Measurements from ENCODE around the gene KAT8.

DNA sequence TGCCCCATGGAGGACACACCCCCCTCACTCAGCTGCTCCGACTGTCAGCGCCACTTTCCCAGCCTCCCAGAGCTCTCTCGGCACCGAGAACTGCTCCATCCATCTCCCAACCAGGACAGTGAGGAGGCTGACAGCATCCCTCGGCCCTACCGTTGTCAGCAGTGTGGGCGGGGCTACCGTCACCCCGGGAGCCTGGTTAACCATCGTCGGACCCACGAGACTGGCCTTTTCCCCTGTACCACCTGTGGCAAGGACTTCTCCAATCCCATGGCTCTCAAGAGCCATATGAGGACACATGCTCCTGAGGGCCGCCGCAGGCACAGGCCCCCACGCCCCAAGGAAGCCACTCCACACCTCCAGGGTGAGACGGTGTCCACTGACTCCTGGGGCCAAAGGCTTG, 41.1 kb upstream of the KAT8 start:
- TF ChIP-seq, protein P1, sequence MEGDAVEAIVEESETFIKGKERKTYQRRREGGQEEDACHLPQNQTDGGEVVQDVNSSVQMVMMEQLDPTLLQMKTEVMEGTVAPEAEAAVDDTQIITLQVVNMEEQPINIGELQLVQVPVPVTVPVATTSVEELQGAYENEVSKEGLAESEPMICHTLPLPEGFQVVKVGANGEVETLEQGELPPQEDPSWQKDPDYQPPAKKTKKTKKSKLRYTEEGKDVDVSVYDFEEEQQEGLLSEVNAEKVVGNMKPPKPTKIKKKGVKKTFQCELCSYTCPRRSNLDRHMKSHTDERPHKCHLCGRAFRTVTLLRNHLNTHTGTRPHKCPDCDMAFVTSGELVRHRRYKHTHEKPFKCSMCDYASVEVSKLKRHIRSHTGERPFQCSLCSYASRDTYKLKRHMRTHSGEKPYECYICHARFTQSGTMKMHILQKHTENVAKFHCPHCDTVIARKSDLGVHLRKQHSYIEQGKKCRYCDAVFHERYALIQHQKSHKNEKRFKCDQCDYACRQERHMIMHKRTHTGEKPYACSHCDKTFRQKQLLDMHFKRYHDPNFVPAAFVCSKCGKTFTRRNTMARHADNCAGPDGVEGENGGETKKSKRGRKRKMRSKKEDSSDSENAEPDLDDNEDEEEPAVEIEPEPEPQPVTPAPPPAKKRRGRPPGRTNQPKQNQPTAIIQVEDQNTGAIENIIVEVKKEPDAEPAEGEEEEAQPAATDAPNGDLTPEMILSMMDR (IDR thresholded peaks at IDR 0.05), result no peak
- TF ChIP-seq POLR2A (IDR thresholded peaks at IDR 0.05), result no peak
